GM23248 (cell line): Measurements from ENCODE around the gene PLEKHA5. TPM values are rescaled to one million over a fixed set of nuclear protein-coding genes. Genes with fewer than 3 reads are reported as not detected.

Experiments used
- DNase-seq: peaks from one replicate; pipeline ENCODE4 v3.0.0-alpha.2; 2015
- H2AFZ ChIP-seq: fragments of 200-600 bp; sonication (generic); 2 replicates; pipeline ENCODE4 v1.6.1; 2016; ENCODE audit warnings: antibody characterized with exemption
- H3F3A ChIP-seq: fragments of 200-600 bp; sonication (generic); 2 replicates; pipeline ENCODE4 v1.6.1; 2016; ENCODE audit warnings: mild to moderate bottlenecking, antibody characterized with exemption, mixed run types; ENCODE audit not compliant: insufficient read depth
- H3K27ac ChIP-seq: fragments of 200-600 bp; sonication (generic); 2 replicates; pipeline ENCODE4 v1.5.1; 2016; ENCODE audit warnings: mild to moderate bottlenecking
- H3K27me3 ChIP-seq: fragments of 200-600 bp; sonication (generic); replicated peaks from 2 replicates; pipeline ENCODE4 v1.6.1; 2016; ENCODE audit warnings: mild to moderate bottlenecking; ENCODE audit not compliant: insufficient read depth
- H3K36me3 ChIP-seq: fragments of 200-600 bp; sonication (generic); 2 replicates; pipeline ENCODE4 v1.6.1; 2016; ENCODE audit warnings: low read depth, mild to moderate bottlenecking
- H3K4me1 ChIP-seq: fragments of 200-600 bp; sonication (generic); 2 replicates; pipeline ENCODE4 v1.6.1; 2016; ENCODE audit warnings: mild to moderate bottlenecking; ENCODE audit not compliant: insufficient read depth
- H3K4me2 ChIP-seq: fragments of 200-600 bp; sonication (generic); one replicate; pipeline ENCODE4 v1.6.1; 2016; ENCODE audit warnings: mild to moderate bottlenecking; ENCODE audit not compliant: unreplicated experiment
- H3K4me3 ChIP-seq: fragments of 200-600 bp; sonication (generic); 2 replicates; pipeline ENCODE4 v1.5.1; 2016; ENCODE audit warnings: mild to moderate bottlenecking
- H3K79me2 ChIP-seq: fragments of 200-600 bp; sonication (generic); 2 replicates; pipeline ENCODE4 v1.6.1; 2016; ENCODE audit warnings: mild to moderate bottlenecking; ENCODE audit not compliant: insufficient read depth
- H3K9ac ChIP-seq: fragments of 200-600 bp; sonication (generic); 2 replicates; pipeline ENCODE4 v1.6.1; 2016; ENCODE audit warnings: mild to moderate bottlenecking
- H3K9me2 ChIP-seq: fragments of 200-600 bp; sonication (generic); 2 replicates; pipeline ENCODE4 v1.6.1; 2016; ENCODE audit warnings: mixed run types, mild to moderate bottlenecking, moderate library complexity; ENCODE audit not compliant: insufficient read depth
- H3K9me3 ChIP-seq: fragments of 200-600 bp; sonication (generic); one replicate; pipeline ENCODE4 v1.6.1; 2017; ENCODE audit warnings: low read depth
- H4K20me1 ChIP-seq: fragments of 200-600 bp; sonication (generic); 2 replicates; pipeline ENCODE4 v1.6.0; 2016; ENCODE audit not compliant: insufficient read depth
- EZH2 ChIP-seq: fragments of 200-600 bp; sonication (generic); IDR thresholded peaks from 2 replicates; pipeline ENCODE4 v1.6.1; 2018; ENCODE audit warnings: antibody characterized with exemption, mild to moderate bottlenecking; ENCODE audit not compliant: insufficient read depth, poor library complexity, severe bottlenecking
- EZH2phosphoT487 ChIP-seq: fragments of 200-600 bp; sonication (generic); IDR thresholded peaks from 2 replicates; pipeline ENCODE4 v1.6.1; 2018; ENCODE audit warnings: antibody characterized with exemption, moderate library complexity, mild to moderate bottlenecking, low read depth; ENCODE audit not compliant: insufficient read depth
- whole genome bisulfite sequencing, 2 experiments: methylation state at CpG; one replicate each; pipeline ENCODE4 v1.1.6; 2015 to 2017; ENCODE audit warnings: low lambda C conversion rate in 2 of 2, low coverage in 1 of 2; ENCODE audit errors: missing lambda C conversion rate in 2 of 2; 5-methylcytosine and 5-hydroxymethylcytosine counted together
- in situ Hi-C: fragments of 300-500 bp; cut with MboI; formaldehyde crosslinking; loops from 2 replicates; pipeline ENCODE4 v1.15.0; 2020
- polyA plus RNA-seq: library from polyadenylated mRNA; unstranded; fragments of >200 nt; fragmentation: Nextera tagmentation; extraction: Ambion mirVana; gene quantifications from 2 replicates; pipeline ENCODE4 v1.2.1, GENCODE V29; 2016
- total RNA-seq: library from RNA; depleted of rRNA; stranded (reverse); fragments of >200 nt; shearing (Covaris generic); gene quantifications from 2 replicates; pipeline ENCODE4 v1.2.3, GENCODE V29; 2014

PLEKHA5 gene
- total and polyA plus RNA-seq, 2 experiments from 2014 or later, result 10.0 to 12.1 TPM

- H2AFZ ChIP-seq, result no peak overlapping the region
- WGBS, 2 experiments, result 84 to 92% methylated on average over 2 of the region's 2 CpGs
- H3K27me3 ChIP-seq, result no peaks in the 10 kb centered on the region
- no peak overlapping the region for H3K4me3 ChIP-seq
- no peak overlapping the region for H3K27ac ChIP-seq
- in situ Hi-C loops, result loop anchor here (25.0 kb wide), 2 partner anchors 841 to 1016 kb away; partner anchors contain the start of gene PIK3C2G
- no peak for DNase-seq
- H4K20me1 ChIP-seq, result no peaks in the 10 kb centered on the region
- H3K79me2 ChIP-seq, result no peaks in the 10 kb centered on the region
- H3K36me3 ChIP-seq, result no peaks in the 10 kb centered on the region
- peaks cover 11% of the 10 kb centered on the region for H3F3A ChIP-seq
- TF ChIP-seq EZH2phosphoT487 (no peak), EZH2 (no peak)
- no peaks in the 10 kb centered on the region for H3K9me3 ChIP-seq
- H3K9me2 ChIP-seq, result no peaks in the 10 kb centered on the region
- H3K9ac ChIP-seq, result no peak overlapping the region
- no peak overlapping the region for H3K4me2 ChIP-seq
- H3K4me1 ChIP-seq, result peaks cover 12% of the 10 kb centered on the region
Observed at GRCh38 chr12:19278407-19278806, 148.9 kb downstream of the PLEKHA5 start.

- Histone ChIP-seq H3K9me2 (no peaks in the 10 kb centered on the region), H3K79me2 (no peaks in the 10 kb centered on the region), H3K4me3 (no peak overlapping the region), H3K4me2 (no peak overlapping the region), H3K27ac (no peak overlapping the region), H4K20me1 (no peaks in the 10 kb centered on the region), H3F3A (no peaks in the 10 kb centered on the region), H3K9ac (no peak overlapping the region), H2AFZ (no peak overlapping the region), H3K27me3 (no peaks in the 10 kb centered on the region), H3K9me3 (no peaks in the 10 kb centered on the region), H3K36me3 (no peaks in the 10 kb centered on the region), H3K4me1 (no peaks in the 10 kb centered on the region)
- no peak for DNase-seq
- no peak for TF ChIP-seq EZH2phosphoT487
- no peak for TF ChIP-seq EZH2
- in situ Hi-C loops, result loop anchor here (25.0 kb wide), 2 partner anchors 845 to 1020 kb away; partner anchors contain the start of gene PIK3C2G
Observed at GRCh38 chr12:19282133-19282699, 152.7 kb downstream of the PLEKHA5 start.

GRCh38 chr12:19284658-19285057 is 155.1 kb downstream of the PLEKHA5 start:
- H3K9ac ChIP-seq, result no peak overlapping the region
- H4K20me1 ChIP-seq, result no peaks in the 10 kb centered on the region
- no peak overlapping the region for H3K4me3 ChIP-seq
- no peaks in the 10 kb centered on the region for H3K79me2 ChIP-seq
- H3F3A ChIP-seq, result no peaks in the 10 kb centered on the region
- H3K4me1 ChIP-seq, result 0 out of 2 replicates have a peak, but pooled peaks cover 3% of the 10 kb centered on the region
- DNase-seq, result no peak
- no peak overlapping the region for H3K27ac ChIP-seq
- H3K9me2 ChIP-seq, result no peaks in the 10 kb centered on the region
- no peak overlapping the region for H2AFZ ChIP-seq
- no peaks in the 10 kb centered on the region for H3K27me3 ChIP-seq
- H3K36me3 ChIP-seq, result no peaks in the 10 kb centered on the region
- no peaks in the 10 kb centered on the region for H3K9me3 ChIP-seq
- no peak overlapping the region for H3K4me2 ChIP-seq
- in situ Hi-C loops, result loop anchor here (25.0 kb wide), 2 partner anchors 847 to 1022 kb away; partner anchors contain the start of gene PIK3C2G
- WGBS, 2 experiments, result 82 to 90% methylated on average over 2 of the region's 2 CpGs
- TF ChIP-seq EZH2 (no peak), EZH2phosphoT487 (no peak)

- no peaks in the 10 kb centered on the region for H4K20me1 ChIP-seq
- H3K4me2 ChIP-seq, result no peak overlapping the region
- H3K79me2 ChIP-seq, result no peaks in the 10 kb centered on the region
- no peaks in the 10 kb centered on the region for H3K36me3 ChIP-seq
- H3F3A ChIP-seq, result no peaks in the 10 kb centered on the region
- no peak for TF ChIP-seq EZH2phosphoT487
- no peak for TF ChIP-seq EZH2
- no peaks in the 10 kb centered on the region for H3K9me2 ChIP-seq
- WGBS, 2 experiments, result 50% methylated on average over 6 of the region's 6 CpGs
- no peak overlapping the region for H3K27ac ChIP-seq
- in situ Hi-C loops, result loop anchor here (25.0 kb wide), 2 partner anchors 849 to 1024 kb away; partner anchors contain the start of gene PIK3C2G
- H3K4me3 ChIP-seq, result no peak overlapping the region
- no peaks in the 10 kb centered on the region for H3K9me3 ChIP-seq
- no peak for DNase-seq
- H2AFZ ChIP-seq, result no peak overlapping the region
- no peak overlapping the region for H3K9ac ChIP-seq
- H3K27me3 ChIP-seq, result no peaks in the 10 kb centered on the region
- H3K4me1 ChIP-seq, result 0 out of 2 replicates have a peak, but pooled peaks cover 3% of the 10 kb centered on the region
Observed at GRCh38 chr12:19285793-19286448, 156.4 kb downstream of the PLEKHA5 start.
